ENCODE data around the gene STRADB.
"Not testable (repeated sequence)": the region's sequence is repeated elsewhere in the genome, so short reads cannot be mapped to it uniquely, and the experiment has no call there.

Gene STRADB

DNA sequence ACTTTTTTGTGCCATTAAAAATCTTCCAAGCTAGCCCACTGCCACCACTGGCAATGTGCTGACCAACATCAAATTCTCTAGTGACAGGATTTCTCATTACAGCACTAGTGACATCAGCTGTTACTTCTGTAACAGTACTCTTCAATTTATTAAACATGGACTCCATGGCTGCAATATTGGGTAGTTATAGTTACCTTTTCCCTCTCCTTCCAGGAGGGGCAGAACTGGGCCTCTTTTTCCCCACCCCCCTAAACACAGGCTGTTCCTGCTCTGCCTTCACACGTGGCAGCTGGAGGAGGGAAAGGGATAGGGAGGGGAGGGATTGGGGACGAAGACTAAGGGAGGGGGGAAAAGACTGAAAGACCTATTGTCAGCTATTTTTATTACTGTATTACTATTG is 38.4 kb upstream of the STRADB start:
- no peaks in the 10 kb centered on the region for H3K36me3 ChIP-seq (ENCODE audit: control insufficient read depth, insufficient read depth, low read length)
- DNase-seq (ENCODE audit: low read depth, low spot score) = no peak
- no CpG with 5 or more reads among the region's 2 CpGs for WGBS (ENCODE audit: insufficient coverage, insufficient read length)
- no peaks in the 10 kb centered on the region for H3K27me3 ChIP-seq (ENCODE audit: control insufficient read depth, insufficient read depth, low read length)
- no peak overlapping the region for H3K4me3 ChIP-seq (ENCODE audit: low read length)
- no peaks in the 10 kb centered on the region for H3K9me3 ChIP-seq (ENCODE audit: control insufficient read depth, insufficient read depth, low read length)
- no peak overlapping the region for H3K27ac ChIP-seq (ENCODE audit: low read length)
- no peaks in the 10 kb centered on the region for H3K4me1 ChIP-seq (ENCODE audit: control insufficient read depth, insufficient read depth, low read length)

DNA sequence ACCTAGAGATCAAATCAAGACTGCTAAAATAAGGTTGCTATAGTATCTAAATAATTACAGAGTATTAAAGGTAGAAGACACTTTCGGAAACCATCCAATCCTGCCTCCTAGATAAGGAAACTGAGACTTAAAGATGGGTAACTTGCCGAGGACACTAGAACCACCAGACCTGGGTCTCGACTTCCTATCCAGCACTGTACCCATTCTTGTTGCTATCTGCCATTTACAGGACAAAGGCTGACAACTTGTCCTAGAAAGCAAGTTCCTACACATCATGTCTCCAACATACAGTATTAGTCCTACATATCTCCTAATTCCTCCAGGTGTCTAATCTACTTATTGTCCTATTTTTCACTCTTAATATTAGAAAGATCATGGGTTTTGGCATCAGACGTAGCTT is 38.0 kb upstream of the STRADB start:
- Histone ChIP-seq H3K36me3 (ENCODE audit: control insufficient read depth, insufficient read depth, low read length) (no peaks in the 10 kb centered on the region), H3K4me3 (ENCODE audit: low read length) (no peak overlapping the region), H3K27me3 (ENCODE audit: control insufficient read depth, insufficient read depth, low read length) (no peaks in the 10 kb centered on the region), H3K9me3 (ENCODE audit: control insufficient read depth, insufficient read depth, low read length) (no peaks in the 10 kb centered on the region), H3K27ac (ENCODE audit: low read length) (no peak overlapping the region), H3K4me1 (ENCODE audit: control insufficient read depth, insufficient read depth, low read length) (no peaks in the 10 kb centered on the region)
- no peak for DNase-seq (ENCODE audit: low read depth, low spot score)
- no CpG with 5 or more reads among the region's 4 CpGs for WGBS (ENCODE audit: insufficient coverage, insufficient read length)

DNA sequence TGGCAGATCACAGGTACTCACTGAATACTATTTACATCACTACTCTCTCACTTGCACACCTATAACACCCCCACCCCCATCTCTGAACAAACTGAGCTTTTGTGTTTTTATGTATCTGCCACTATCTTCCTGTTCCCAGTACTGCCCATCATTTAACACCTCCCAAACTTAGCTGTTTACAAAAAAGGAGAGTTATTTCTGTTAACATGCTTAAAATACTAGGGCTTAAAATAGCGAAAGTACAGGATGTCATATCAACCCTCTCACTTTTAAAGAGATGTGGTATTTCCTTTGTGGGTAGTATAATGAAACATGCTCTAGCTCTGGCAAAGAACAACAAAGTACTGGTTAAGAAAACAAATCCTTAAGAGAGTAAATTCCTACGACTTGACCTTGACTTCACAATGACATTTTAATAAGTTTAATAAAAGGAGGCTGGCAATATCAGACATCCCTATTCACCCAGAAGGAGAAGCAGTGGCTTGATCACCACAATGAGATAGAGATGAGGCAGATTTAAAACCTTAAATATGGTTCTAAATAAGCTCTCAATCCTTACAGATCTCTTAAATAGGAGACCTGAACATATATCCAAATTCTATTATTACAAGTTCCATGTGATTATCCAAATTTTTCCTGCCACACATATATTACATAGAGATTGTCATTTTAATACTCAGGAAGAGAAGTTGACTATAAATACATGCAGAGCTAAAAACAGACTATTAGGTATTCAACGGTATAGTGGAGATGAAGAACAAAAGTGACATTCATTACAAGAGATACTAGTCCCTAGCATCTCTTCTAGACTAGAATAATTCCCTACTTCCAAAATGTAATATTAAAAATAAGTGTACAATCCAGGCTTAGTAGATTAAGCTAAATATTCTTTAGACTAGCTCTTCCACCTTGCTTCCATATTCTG is 37.2 kb upstream of the STRADB start:
- no CpG with 5 or more reads among the region's 3 CpGs for WGBS (ENCODE audit: insufficient coverage, insufficient read length)
- H3K4me3 ChIP-seq (ENCODE audit: low read length) = no peak overlapping the region

DNA sequence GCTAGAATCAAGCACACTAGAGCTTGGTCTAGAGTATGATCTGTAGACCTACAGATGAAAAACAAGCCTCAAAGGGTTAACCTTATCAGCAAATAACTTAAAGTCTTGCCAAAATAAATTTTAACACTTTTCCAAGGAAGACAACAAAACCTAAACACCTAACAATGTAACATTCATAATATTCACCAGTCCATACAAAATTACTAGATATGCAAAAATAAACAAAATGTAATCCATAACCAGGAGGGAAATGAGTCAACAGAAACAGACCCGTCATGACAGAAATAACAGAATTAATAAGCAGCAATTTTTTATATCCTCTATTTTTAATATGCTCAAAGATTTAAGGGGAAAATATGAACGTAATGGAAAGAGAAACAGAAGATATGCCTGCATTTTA is 36.4 kb upstream of the STRADB start:
- no peak for DNase-seq (ENCODE audit: low read depth, low spot score)
- H3K27ac ChIP-seq (ENCODE audit: low read length) = no peak overlapping the region
- H3K27me3 ChIP-seq (ENCODE audit: control insufficient read depth, insufficient read depth, low read length) = no peaks in the 10 kb centered on the region
- H3K4me3 ChIP-seq (ENCODE audit: low read length) = no peak overlapping the region
- H3K4me1 ChIP-seq (ENCODE audit: control insufficient read depth, insufficient read depth, low read length) = no peaks in the 10 kb centered on the region
- H3K36me3 ChIP-seq (ENCODE audit: control insufficient read depth, insufficient read depth, low read length) = no peaks in the 10 kb centered on the region
- WGBS (ENCODE audit: insufficient coverage, insufficient read length) = no CpG with 5 or more reads among the region's 2 CpGs
- no peaks in the 10 kb centered on the region for H3K9me3 ChIP-seq (ENCODE audit: control insufficient read depth, insufficient read depth, low read length)

More for the DNA sequence above, 37.2 kb upstream of the STRADB start:
- no peak overlapping the region for H3K27ac ChIP-seq (ENCODE audit: low read length)
- no peaks in the 10 kb centered on the region for H3K36me3 ChIP-seq (ENCODE audit: control insufficient read depth, insufficient read depth, low read length)
- DNase-seq (ENCODE audit: low read depth, low spot score) = no peak
- no peaks in the 10 kb centered on the region for H3K4me1 ChIP-seq (ENCODE audit: control insufficient read depth, insufficient read depth, low read length)
- no peaks in the 10 kb centered on the region for H3K27me3 ChIP-seq (ENCODE audit: control insufficient read depth, insufficient read depth, low read length)
- no peaks in the 10 kb centered on the region for H3K9me3 ChIP-seq (ENCODE audit: control insufficient read depth, insufficient read depth, low read length)

DNA sequence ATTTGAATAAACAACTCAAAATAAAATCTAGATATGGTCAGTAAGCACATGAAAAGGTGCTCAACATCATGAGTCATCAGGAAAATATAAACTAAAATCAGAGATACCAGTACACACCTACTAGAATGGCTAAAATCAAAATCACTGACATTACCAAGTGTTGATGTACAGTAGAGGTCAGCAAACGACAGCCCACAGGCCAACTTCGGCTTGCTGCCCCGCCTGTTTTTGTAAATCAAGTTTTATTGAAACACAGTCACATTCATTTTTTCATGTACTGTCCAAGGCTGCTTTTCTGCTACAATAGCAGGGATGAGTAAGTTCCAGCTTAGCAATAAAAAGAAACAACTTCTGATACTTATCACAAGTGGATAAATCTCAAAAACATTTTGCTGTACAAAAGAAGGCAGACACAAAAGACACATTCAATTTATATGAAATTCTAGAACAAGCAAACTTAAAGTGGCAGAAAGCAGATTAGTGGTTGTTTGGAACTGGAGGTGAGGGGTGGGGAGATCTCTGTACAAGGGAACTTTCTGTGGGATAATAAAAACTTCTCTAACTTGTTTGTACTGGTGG is 32.4 kb upstream of the STRADB start:
- no peak overlapping the region for H3K4me3 ChIP-seq (ENCODE audit: low read length)
- no peak overlapping the region for H3K27ac ChIP-seq (ENCODE audit: low read length)
- no peaks in the 10 kb centered on the region for H3K9me3 ChIP-seq (ENCODE audit: control insufficient read depth, insufficient read depth, low read length)
- H3K36me3 ChIP-seq (ENCODE audit: control insufficient read depth, insufficient read depth, low read length) = no peaks in the 10 kb centered on the region; the same call in 1 of the 2 replicates
- H3K27me3 ChIP-seq (ENCODE audit: control insufficient read depth, insufficient read depth, low read length) = no peaks in the 10 kb centered on the region
- no CpG with 5 or more reads among the region's 3 CpGs for WGBS (ENCODE audit: insufficient coverage, insufficient read length)
- no peaks in the 10 kb centered on the region for H3K4me1 ChIP-seq (ENCODE audit: control insufficient read depth, insufficient read depth, low read length)
- no peak for DNase-seq (ENCODE audit: low read depth, low spot score)

DNA sequence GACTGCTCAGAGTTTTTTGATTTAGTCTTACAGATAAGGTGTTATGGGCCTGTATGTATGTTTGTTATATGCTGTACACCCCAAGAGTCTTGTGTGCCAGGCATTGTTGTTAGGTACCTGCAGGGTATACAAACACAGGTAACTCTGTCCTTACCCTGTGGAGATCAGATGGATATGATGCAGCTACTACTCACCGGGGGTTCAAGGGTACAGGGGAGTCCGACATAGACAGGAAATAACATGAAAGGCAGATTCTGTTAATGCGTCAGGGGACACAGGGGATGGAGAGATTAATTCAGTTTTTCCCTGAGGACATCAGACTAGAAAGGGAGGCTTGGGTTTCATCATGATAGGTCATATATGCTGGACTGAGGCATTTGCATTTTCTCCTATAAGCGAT is 31.6 kb upstream of the STRADB start:
- Histone ChIP-seq H3K4me3 (ENCODE audit: low read length) (no peak overlapping the region), H3K36me3 (ENCODE audit: control insufficient read depth, insufficient read depth, low read length) (no peaks in the 10 kb centered on the region; the same call in 1 of the 2 replicates), H3K27me3 (ENCODE audit: control insufficient read depth, insufficient read depth, low read length) (no peaks in the 10 kb centered on the region), H3K9me3 (ENCODE audit: control insufficient read depth, insufficient read depth, low read length) (no peaks in the 10 kb centered on the region), H3K27ac (ENCODE audit: low read length) (no peak overlapping the region), H3K4me1 (ENCODE audit: control insufficient read depth, insufficient read depth, low read length) (no peaks in the 10 kb centered on the region)
- whole genome bisulfite sequencing (ENCODE audit: insufficient coverage, insufficient read length) = no CpG with 5 or more reads among the region's 4 CpGs
- no peak for DNase-seq (ENCODE audit: low read depth, low spot score)

DNA sequence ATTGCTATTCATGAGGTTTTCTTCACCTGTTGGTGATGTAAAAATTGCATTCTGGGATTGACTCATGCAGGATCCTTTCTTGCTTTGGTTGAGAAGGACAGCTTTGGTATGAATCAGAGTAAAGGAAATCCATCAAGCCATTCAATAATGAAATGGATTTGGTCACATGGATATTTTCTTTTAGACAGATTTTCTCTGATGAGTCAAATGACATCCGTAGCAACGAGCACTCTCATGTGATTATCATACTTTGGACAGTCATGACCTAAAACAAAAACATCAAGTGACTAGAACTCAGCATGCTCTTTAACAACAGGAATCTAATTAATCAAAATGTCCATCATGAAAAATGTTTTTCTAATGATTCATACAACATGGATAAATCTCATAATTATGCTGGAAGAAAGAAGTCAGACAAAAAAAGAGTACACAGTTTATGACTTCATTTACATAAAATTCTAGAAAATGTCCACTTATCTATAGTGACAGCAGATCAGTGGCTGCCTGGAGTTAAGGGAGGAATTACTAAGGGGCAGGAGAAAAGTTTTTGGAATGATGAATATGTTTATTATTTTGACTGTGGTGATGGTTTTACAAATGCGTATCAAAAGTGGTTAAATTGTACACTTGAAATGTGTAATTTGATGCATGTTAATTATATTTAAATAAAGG is 31.0 kb upstream of the STRADB start:
- no peaks in the 10 kb centered on the region; the same call in 1 of the 2 replicates for H3K36me3 ChIP-seq (ENCODE audit: control insufficient read depth, insufficient read depth, low read length)
- no peaks in the 10 kb centered on the region for H3K27me3 ChIP-seq (ENCODE audit: control insufficient read depth, insufficient read depth, low read length)
- H3K4me1 ChIP-seq (ENCODE audit: control insufficient read depth, insufficient read depth, low read length) = no peaks in the 10 kb centered on the region
- WGBS (ENCODE audit: insufficient coverage, insufficient read length) = 87% methylated on average over 1 of the region's 3 CpGs
- no peak overlapping the region for H3K27ac ChIP-seq (ENCODE audit: low read length)
- H3K4me3 ChIP-seq (ENCODE audit: low read length) = no peak overlapping the region
- no peaks in the 10 kb centered on the region for H3K9me3 ChIP-seq (ENCODE audit: control insufficient read depth, insufficient read depth, low read length)
- DNase-seq (ENCODE audit: low read depth, low spot score) = no peak

DNA sequence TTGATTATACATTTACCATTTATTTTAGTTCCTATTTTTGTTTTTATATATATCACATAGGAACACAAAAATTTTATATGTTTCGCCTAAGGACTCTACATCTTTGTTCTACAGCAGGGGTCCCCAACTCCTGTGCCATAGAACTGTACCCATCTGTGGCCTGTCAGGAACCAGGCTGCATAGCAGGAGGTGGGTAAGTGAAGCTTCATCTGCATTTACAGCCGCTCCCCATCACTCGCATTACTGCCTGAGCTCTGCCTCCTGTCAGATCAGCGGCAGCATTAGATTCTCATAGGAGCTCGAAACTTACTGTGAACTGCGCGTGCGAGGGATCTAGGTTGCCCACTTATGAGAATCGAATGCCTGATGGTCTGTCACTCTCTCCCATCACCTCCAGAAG is 25.6 kb upstream of the STRADB start:
- no peaks in the 10 kb centered on the region for H3K36me3 ChIP-seq (ENCODE audit: control insufficient read depth, insufficient read depth, low read length)
- H3K4me1 ChIP-seq (ENCODE audit: control insufficient read depth, insufficient read depth, low read length) = no peaks in the 10 kb centered on the region
- no peaks in the 10 kb centered on the region for H3K27me3 ChIP-seq (ENCODE audit: control insufficient read depth, insufficient read depth, low read length)
- no peak overlapping the region for H3K27ac ChIP-seq (ENCODE audit: low read length)
- no peak overlapping the region for H3K4me3 ChIP-seq (ENCODE audit: low read length)
- no peaks in the 10 kb centered on the region for H3K9me3 ChIP-seq (ENCODE audit: control insufficient read depth, insufficient read depth, low read length)
- no peak for DNase-seq (ENCODE audit: low read depth, low spot score)
- WGBS (ENCODE audit: insufficient coverage, insufficient read length) = no CpG with 5 or more reads among the region's 9 CpGs

DNA sequence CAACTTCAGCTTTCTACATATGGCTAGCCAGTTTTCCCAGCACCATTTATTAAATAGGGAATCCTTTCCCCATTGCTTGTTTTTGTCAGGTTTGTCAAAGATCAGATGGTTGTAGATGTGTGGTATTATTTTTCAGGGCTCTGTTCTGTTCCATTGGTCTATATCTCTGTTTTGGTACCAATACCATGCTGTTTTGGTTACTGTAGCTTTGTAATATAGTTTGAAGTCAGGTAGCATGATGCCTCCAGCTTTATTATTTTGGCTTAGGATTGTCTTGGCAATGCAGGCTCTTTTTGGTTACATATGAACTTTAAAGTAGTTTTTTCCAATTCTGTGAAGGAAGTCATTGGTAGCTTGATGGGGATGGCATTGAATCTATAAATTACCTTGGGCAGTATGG is 23.2 kb upstream of the STRADB start:
- not testable (repeated sequence) for H3K4me1 ChIP-seq (ENCODE audit: control insufficient read depth, insufficient read depth, low read length); DNase-seq (ENCODE audit: low read depth, low spot score); H3K36me3 ChIP-seq (ENCODE audit: control insufficient read depth, insufficient read depth, low read length)

DNA sequence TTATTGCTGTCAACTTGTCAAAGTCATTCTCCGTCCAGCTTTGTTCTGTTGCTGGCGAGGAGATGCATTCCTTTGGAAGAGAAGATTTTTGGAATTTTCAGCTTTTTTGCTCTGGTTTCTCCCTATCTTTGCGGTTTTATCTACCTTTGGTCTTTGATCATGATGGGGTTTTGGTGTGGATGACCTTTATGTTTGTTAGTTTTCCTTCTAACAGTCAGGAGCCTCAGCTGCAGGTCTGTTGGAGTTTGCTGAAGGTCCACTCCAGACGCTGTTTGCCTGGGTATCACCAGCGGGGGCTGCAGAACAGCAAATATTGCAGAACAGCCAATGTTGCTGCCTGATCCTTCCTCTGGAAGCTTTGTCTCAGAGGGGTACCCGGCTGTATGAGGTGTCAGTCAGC is 21.7 kb upstream of the STRADB start:
- not testable (repeated sequence) for H3K4me1 ChIP-seq (ENCODE audit: control insufficient read depth, insufficient read depth, low read length); H3K27ac ChIP-seq (ENCODE audit: low read length); H3K9me3 ChIP-seq (ENCODE audit: control insufficient read depth, insufficient read depth, low read length); H3K36me3 ChIP-seq (ENCODE audit: control insufficient read depth, insufficient read depth, low read length); H3K27me3 ChIP-seq (ENCODE audit: control insufficient read depth, insufficient read depth, low read length); DNase-seq (ENCODE audit: low read depth, low spot score); H3K4me3 ChIP-seq (ENCODE audit: low read length)
- WGBS (ENCODE audit: insufficient coverage, insufficient read length) = no CpG with 5 or more reads among the region's 6 CpGs

More for the DNA sequence above, 23.2 kb upstream of the STRADB start:
- not testable (repeated sequence) for H3K4me3 ChIP-seq (ENCODE audit: low read length); H3K9me3 ChIP-seq (ENCODE audit: control insufficient read depth, insufficient read depth, low read length); H3K27me3 ChIP-seq (ENCODE audit: control insufficient read depth, insufficient read depth, low read length); H3K27ac ChIP-seq (ENCODE audit: low read length)

Measured in iPS DF 6.9 (cell line).